Epithelial cell of proximal tubule (primary cell): ENCODE measurements around the gene STUM. TPM values are rescaled to one million over a fixed set of nuclear protein-coding genes. Genes with fewer than 3 reads are reported as not detected.

Experiments used
- DNase-seq: peaks from one replicate; pipeline ENCODE4 v3.0.0-alpha.2; 2011; ENCODE audit warnings: low read depth
- H3K4me3 ChIP-seq: 2 replicates; pipeline ENCODE4 v1.5.1; 2011; ENCODE audit warnings: low read depth, mild to moderate bottlenecking, low read length
- total RNA-seq: library from RNA; depleted of rRNA; stranded (reverse); fragments of >200 nt; gene quantifications from 2 replicates; pipeline ENCODE4 v1.2.3, GENCODE V29; 2015
- TF ChIP-seq, protein P1 (sequence below): conservative IDR thresholded peaks from 2 replicates; pipeline ENCODE4 v1.5.1; 2012; ENCODE audit warnings: low read depth, mild to moderate bottlenecking, low read length

Gene STUM
- total RNA-seq, 1 donor from 2014 or later, result under 0.01 TPM

DNA sequence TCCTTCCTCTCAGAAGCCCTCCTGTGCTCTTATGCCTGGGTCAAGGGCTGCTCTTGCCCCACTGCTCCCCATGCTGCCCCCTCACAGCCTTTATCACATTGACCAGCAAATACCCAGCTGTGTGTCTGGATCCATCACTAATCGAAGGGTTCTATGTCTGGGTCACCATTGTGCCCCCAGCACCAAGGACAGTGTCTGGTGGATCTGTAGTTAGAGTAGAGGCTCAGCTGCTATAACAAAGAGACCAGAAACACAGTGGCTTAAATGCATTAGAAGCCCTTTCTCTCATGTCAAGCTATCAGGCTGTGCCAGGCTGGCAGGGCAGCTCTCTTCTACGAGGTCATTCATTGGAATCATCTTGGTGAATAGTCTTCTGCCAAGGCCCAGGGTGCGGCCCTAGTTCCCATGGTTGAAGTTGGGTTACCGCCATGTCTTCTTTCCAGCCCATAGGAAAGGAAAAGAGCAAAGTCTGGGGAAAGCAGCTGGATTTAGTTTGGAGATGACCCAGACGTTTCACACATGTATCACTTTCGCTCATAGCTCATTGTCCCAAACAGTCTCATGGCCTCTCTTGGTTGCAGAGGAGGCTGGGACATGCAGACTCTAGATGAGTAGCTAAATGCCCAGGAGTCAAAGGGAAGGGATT is 32.2 kb downstream of the STUM start:
- H3K4me3 ChIP-seq, result no peak overlapping the region
- TF ChIP-seq, protein P1, sequence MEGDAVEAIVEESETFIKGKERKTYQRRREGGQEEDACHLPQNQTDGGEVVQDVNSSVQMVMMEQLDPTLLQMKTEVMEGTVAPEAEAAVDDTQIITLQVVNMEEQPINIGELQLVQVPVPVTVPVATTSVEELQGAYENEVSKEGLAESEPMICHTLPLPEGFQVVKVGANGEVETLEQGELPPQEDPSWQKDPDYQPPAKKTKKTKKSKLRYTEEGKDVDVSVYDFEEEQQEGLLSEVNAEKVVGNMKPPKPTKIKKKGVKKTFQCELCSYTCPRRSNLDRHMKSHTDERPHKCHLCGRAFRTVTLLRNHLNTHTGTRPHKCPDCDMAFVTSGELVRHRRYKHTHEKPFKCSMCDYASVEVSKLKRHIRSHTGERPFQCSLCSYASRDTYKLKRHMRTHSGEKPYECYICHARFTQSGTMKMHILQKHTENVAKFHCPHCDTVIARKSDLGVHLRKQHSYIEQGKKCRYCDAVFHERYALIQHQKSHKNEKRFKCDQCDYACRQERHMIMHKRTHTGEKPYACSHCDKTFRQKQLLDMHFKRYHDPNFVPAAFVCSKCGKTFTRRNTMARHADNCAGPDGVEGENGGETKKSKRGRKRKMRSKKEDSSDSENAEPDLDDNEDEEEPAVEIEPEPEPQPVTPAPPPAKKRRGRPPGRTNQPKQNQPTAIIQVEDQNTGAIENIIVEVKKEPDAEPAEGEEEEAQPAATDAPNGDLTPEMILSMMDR, result no peak
- DNase-seq, result no peak

DNA sequence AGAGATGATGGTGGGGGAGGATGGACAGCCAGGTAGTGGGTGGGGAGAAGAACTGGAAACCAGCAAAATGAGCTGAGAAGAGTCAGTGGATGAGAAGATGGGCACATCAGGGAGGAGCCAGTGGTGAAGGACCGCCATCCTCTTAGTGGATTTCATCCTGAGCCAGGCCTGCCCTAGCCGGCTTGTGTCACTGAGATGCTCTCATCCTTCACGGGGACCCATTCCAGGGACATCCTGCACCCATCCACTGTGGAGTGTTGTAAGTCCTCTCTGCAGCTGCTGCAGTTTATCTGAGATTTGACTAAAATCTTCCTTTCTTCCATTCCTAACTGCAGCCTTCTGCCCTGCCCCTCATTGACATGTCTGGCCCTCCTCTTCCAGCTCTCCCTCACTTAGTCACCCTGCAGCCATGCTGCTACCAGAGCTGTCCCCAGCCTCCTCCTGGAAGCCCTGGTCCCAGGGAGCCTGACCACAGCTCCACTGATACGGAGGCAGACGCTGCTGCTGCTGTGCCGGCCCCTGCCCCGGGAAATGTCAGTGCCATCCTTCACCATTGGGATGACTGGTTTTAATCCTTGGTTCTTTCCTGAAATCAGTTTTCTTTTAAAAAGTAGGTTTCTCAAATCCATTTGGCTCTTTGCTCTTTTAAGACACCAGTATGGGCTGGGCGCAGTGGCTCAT is 33.2 kb downstream of the STUM start:
- no peak for DNase-seq
- no peak overlapping the region for H3K4me3 ChIP-seq
- TF ChIP-seq, protein P1, result no peak

DNA sequence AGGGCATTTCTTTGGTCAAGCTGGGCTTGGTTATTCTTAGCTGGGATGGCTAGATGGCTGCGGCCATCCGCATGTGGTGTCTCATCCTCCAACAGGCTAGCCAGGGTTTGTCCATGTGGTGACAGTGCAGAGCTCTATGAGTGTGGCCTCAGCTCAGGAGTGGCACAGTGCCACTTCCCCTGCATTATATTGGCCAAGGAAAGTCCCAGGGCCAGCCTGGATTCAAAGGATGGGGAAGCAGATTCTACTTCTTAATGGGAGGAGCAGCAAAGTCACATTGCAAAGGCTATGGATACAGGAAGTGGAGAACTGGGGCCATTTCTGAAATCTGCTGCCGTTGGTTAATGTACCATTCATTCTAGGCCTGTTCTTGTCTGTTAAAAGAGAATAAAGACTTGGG is 34.4 kb downstream of the STUM start:
- no peak overlapping the region for H3K4me3 ChIP-seq
- DNase-seq, result no peak
- TF ChIP-seq, protein P1, result no peak

DNA sequence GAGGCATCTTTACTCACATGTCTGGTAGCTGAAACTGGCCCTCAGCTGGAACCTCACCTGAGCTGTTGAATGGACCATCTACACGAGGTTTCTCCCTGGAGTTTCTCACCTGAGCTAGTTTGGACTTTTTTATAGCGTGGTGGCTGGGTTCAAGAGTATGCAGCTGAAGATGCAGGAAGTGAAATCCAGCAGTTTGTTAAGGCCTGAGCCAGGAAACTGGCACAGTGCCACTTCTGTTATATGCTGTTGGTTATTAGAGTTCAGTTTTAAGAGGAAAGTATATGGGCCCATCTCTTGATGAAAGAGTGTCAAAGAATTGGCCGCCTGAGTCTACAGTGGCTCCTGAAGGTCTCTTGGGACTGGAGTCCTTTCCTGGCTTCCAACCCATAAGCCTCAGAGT is 35.6 kb downstream of the STUM start:
- no peak overlapping the region for H3K4me3 ChIP-seq
- TF ChIP-seq, protein P1, result no peak
- DNase-seq, result no peak

DNA sequence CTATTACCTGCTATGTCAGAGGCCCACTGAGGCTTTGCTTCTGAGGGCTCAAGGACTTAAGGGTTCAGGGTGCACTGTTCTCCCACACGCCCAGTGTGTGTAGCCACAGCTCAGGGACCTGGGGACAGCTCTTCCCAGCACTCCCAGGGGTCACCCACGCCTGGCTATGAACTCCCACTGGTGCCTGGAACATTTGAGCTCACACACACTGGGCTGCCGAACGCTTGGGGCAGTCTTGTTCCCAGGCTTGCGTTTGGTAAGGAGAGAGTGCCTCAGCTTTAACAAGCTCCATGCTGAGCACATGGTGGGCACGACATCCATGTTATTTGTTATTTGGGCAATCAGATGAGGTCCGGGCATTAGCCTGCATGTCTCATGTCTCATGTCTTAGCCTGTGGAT is 37.6 kb downstream of the STUM start:
- H3K4me3 ChIP-seq, result no peak overlapping the region
- no peak for DNase-seq
- TF ChIP-seq, protein P1, result no peak

DNA sequence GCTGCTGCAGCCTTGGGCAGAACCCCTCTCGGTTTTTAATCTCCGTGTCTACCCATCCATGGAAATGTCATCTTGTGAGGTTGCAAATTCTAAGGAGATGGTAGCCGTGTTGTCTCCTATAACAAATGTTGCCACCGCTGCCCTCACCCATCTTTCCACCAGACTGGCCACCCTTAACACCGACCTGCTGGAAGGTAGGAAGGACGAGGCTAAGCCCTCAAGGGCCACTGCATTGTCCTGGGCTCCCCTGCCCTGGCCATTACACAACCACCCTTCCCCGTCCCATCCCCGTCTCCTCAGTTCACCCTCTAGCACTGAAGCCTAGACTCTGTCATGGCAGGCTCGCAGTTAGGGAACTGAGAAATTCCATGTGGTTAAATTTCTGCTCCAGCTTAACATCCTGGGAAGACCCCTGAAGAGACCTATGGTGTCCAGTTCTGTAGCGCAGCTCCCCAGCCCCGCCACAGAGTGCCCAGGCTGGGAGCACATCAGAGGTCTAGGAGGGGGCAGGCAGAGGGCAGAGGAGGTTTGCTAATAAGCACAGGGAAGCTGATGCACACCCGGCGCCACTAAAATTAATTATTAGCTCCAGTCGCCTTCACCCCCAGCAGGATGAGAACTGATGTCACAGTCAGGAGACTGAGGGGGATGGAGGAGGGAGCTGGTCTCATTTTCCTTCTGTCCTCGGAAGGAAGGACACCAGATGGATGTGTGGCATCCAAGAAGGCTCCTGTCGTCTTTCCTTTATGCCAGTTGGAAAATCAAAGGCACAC is 38.3 kb downstream of the STUM start:
- TF ChIP-seq, protein P1, result no peak
- peak; percentile 31 for DNase-seq
- H3K4me3 ChIP-seq, result no peak overlapping the region
